ENCODE measurements around the gene NEMP2. TPM values are rescaled to one million over a fixed set of nuclear protein-coding genes. Genes with fewer than 3 reads are reported as not detected.

Gene NEMP2
- total and polyA plus RNA-seq, 2 of the 8 experiments (the other 6 are each of a cell fraction or from before 2014, with no cell fraction given) = 3.1 to 5.3 TPM

- no peak overlapping the region for H3K4ac ChIP-seq (replicated peaks; ENCODE audit: insufficient read length, low read depth, low read length)
- H3K4me3 ChIP-seq (ENCODE audit: extremely low read depth in 1 of 4, insufficient read depth in 2 of 4, low read depth in 3 of 4, low read length in 4 of 4) = no peak overlapping the region
- no peak overlapping the region for H3K4me2 ChIP-seq (ENCODE audit: insufficient read depth in 1 of 2, low read depth in 2 of 2, low read length in 2 of 2)
- H3K27me3 ChIP-seq (replicated peaks in 1 of 4; ENCODE audit: control insufficient read depth in 3 of 4, extremely low read depth in 1 of 4, insufficient read depth in 3 of 4, low read length in 3 of 4) = no peaks in the 10 kb centered on the region
- no peaks in the 10 kb centered on the region for H3K36me3 ChIP-seq (ENCODE audit: control insufficient read depth in 2 of 4, insufficient read depth in 4 of 4, low read length in 3 of 4)
- H2BK15ac ChIP-seq (ENCODE audit: low read length) = no peak overlapping the region
- no peak overlapping the region for H2BK12ac ChIP-seq (ENCODE audit: low read depth, low read length)
- no peak overlapping the region for H3K27ac ChIP-seq (ENCODE audit: low read depth, low read length)
- H2AK5ac ChIP-seq (ENCODE audit: low read depth, low read length) = no peak overlapping the region
- no peak for TF ChIP-seq JUN (IDR thresholded peaks at IDR 0.05; ENCODE audit: low read depth, low read length)
- FAIRE-seq (no peak), DNase-seq (ENCODE audit: low read depth in 1 of 2, low spot score in 2 of 2) (no peak)
- no peaks in the 10 kb centered on the region for H3K4me1 ChIP-seq (replicated peaks in 1 of 4; ENCODE audit: control insufficient read depth in 3 of 4, insufficient read depth in 4 of 4, low read length in 3 of 4)
- ChIA-PET CTCF (ENCODE audit: partially characterized antibody) (interaction anchor here (0.7 to 1.8 kb wide), 7 partner anchors 10 to 536 kb away, joined by 3 to 5 read pairs (median 3); no protein-coding TSS in a partner anchor), POLR2A (ENCODE audit: partially characterized antibody) (no interaction called here)
- H2BK5ac ChIP-seq (ENCODE audit: low read depth, low read length) = no peak overlapping the region
- H3K79me2 ChIP-seq (ENCODE audit: control insufficient read depth in 1 of 2, insufficient read depth in 2 of 2, low read length in 2 of 2) = no peaks in the 10 kb centered on the region
- no peak overlapping the region for H4K8ac ChIP-seq (ENCODE audit: extremely low read depth, insufficient read depth, low read length)
- no peak overlapping the region for H4K5ac ChIP-seq (ENCODE audit: insufficient read length, low read depth, low read length)
- H2BK20ac ChIP-seq (ENCODE audit: low read length) = no peak overlapping the region
- H3K9ac ChIP-seq (replicated peaks in 1 of 4; ENCODE audit: extremely low read depth in 1 of 4, low read depth in 3 of 4, low read length in 3 of 4) = no peak overlapping the region
- no peak overlapping the region for H3K23ac ChIP-seq (ENCODE audit: insufficient read length)
- no peaks in the 10 kb centered on the region for H3K23me2 ChIP-seq (ENCODE audit: low read depth, low read length)
- WGBS, 2 experiments (ENCODE audit: extremely low coverage in 1 of 2, insufficient coverage in 1 of 2, insufficient read length in 1 of 2, insufficient replicate concordance in 2 of 2, low coverage in 1 of 2, low lambda C conversion rate in 2 of 2, missing lambda C conversion rate in 1 of 2) = 92% methylated on average over 1 of the region's 1 CpG; no CpG with 5 or more reads in 1 of the 2 experiments
- no peaks in the 10 kb centered on the region for H3K9me3 ChIP-seq (ENCODE audit: insufficient read depth in 2 of 2, low read depth in 1 of 2, low read length in 1 of 2)
- H4K20me1 ChIP-seq (replicated peaks in 1 of 2; ENCODE audit: control insufficient read depth in 1 of 2, insufficient read depth in 2 of 2, low read length in 2 of 2) = no peaks in the 10 kb centered on the region
- no peak overlapping the region for H4K91ac ChIP-seq (replicated peaks; ENCODE audit: insufficient read length, low read length)
- H2BK120ac ChIP-seq (replicated peaks; ENCODE audit: low read depth, low read length) = no peak overlapping the region
- no peaks in the 10 kb centered on the region for H3K79me1 ChIP-seq (ENCODE audit: low read depth, low read length)
- no peak overlapping the region for H3K14ac ChIP-seq (ENCODE audit: insufficient read length)
- H3K18ac ChIP-seq (ENCODE audit: extremely low read depth, low read length) = no peak overlapping the region
- no peak overlapping the region for H2AFZ ChIP-seq (ENCODE audit: low read length)
- H3K56ac ChIP-seq (replicated peaks; ENCODE audit: insufficient read length, low read depth, low read length) = no peak overlapping the region
Measured at GRCh38 chr2:190459881-190460280, 74.6 kb downstream of the NEMP2 start.

All from H1 (cell line).